Thyroid gland (tissue), 4 donors: Measurements from ENCODE around the gene KRT13.

Experiments used
- POLR2A ChIP-seq, 2 donors: fragments of 450-650 bp; IDR thresholded peaks; one replicate each; pipeline ENCODE4 v1.6.1; 2017; ENCODE audit warnings: antibody characterized with exemption in 2 of 2, mild to moderate bottlenecking in 2 of 2, moderate library complexity in 1 of 2
- TF ChIP-seq, protein P1 (sequence below), 6 experiments: fragments of 200-600 bp in 3 of 6; fragments of 450-650 bp in 3 of 6; sonication (generic) in 3 of 6; IDR thresholded peaks; one replicate each; pipeline ENCODE4 v1.5.1; 2016 to 2019; ENCODE audit warnings: antibody characterized with exemption in 6 of 6, mild to moderate bottlenecking in 2 of 6, inconsistent platforms in 1 of 6, moderate library complexity in 1 of 6

DNA sequence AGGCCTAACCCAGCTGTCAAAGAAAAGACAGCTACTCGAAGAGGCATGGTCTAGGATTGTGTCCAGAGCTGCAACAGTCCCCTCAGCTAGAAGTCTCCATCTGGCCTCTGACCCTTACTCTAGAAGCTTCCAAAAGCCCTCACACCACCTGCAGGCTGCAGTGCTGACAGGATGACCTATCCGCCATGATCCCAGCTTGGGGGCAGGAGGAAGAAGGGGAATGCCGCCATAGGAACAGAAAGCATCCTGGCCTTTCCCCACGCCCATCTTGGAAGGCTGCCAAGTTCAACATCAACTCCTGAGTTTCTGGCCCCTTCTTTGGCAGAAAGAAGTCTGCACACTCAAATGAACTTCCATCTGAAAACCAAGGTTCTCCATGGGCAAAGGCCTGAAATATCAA, 12.6 kb downstream of the KRT13 start:
- TF ChIP-seq, protein P1, sequence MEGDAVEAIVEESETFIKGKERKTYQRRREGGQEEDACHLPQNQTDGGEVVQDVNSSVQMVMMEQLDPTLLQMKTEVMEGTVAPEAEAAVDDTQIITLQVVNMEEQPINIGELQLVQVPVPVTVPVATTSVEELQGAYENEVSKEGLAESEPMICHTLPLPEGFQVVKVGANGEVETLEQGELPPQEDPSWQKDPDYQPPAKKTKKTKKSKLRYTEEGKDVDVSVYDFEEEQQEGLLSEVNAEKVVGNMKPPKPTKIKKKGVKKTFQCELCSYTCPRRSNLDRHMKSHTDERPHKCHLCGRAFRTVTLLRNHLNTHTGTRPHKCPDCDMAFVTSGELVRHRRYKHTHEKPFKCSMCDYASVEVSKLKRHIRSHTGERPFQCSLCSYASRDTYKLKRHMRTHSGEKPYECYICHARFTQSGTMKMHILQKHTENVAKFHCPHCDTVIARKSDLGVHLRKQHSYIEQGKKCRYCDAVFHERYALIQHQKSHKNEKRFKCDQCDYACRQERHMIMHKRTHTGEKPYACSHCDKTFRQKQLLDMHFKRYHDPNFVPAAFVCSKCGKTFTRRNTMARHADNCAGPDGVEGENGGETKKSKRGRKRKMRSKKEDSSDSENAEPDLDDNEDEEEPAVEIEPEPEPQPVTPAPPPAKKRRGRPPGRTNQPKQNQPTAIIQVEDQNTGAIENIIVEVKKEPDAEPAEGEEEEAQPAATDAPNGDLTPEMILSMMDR (IDR thresholded peaks at IDR 0.05), result no peak
- no peak for TF ChIP-seq POLR2A (IDR thresholded peaks at IDR 0.05)
